ENCODE results near the gene GRIK1. TPM values are rescaled to one million over a fixed set of nuclear protein-coding genes. Genes with fewer than 3 reads are reported as not detected.

GRIK1 gene
- polyA plus RNA-seq, 1 donor from 2014 or later, result 8.7 TPM

DNA sequence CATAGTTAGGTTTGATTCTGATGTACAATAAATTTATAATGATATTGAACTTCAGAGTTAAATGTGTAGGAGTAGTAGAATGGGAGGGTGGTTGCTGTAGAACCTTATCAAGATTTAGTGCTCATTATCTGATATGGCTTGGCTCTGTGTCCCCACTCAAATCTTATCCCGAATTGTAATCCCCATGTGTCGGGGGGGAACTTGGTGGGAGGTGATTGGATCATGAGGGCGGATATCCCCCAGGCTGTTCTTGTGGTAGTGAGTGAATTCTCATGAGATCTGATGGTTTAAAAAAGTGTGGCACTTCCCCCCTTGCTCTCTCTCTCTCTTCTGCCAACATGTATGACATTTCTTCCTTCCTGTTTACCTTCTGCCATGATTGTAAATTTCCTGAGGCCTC is 265.5 kb downstream of the GRIK1 start:
- Histone ChIP-seq H3K9me3 (ENCODE audit: low read length) (no peaks in the 10 kb centered on the region), H3K4me3 (ENCODE audit: low read length) (no peak overlapping the region), H3K79me2 (replicated peaks; ENCODE audit: insufficient read depth, low read length) (no peaks in the 10 kb centered on the region), H3F3A (ENCODE audit: insufficient read depth, low read length, poor library complexity, severe bottlenecking) (no peaks in the 10 kb centered on the region), H3K9ac (ENCODE audit: low read length) (no peak overlapping the region), H3K27me3 (ENCODE audit: insufficient read depth, low read depth, low read length) (no peaks in the 10 kb centered on the region), H2AFZ (ENCODE audit: low read depth, low read length) (no peak overlapping the region), H3K27ac (ENCODE audit: low read length) (no peak overlapping the region), H4K20me1 (ENCODE audit: insufficient read depth) (no peaks in the 10 kb centered on the region), H3K9me2 (ENCODE audit: insufficient read depth, low read length) (no peaks in the 10 kb centered on the region), H3K36me3 (ENCODE audit: insufficient read depth, low read length) (no peaks in the 10 kb centered on the region), H3K4me2 (ENCODE audit: low read length) (no peak overlapping the region)
- no peak for TF ChIP-seq EP300 (conservative IDR thresholded peaks at IDR 0.05; ENCODE audit: poor library complexity, severe bottlenecking)
- TF ChIP-seq RAD21 (conservative IDR thresholded peaks at IDR 0.05), result no peak
- TF ChIP-seq, protein P1, sequence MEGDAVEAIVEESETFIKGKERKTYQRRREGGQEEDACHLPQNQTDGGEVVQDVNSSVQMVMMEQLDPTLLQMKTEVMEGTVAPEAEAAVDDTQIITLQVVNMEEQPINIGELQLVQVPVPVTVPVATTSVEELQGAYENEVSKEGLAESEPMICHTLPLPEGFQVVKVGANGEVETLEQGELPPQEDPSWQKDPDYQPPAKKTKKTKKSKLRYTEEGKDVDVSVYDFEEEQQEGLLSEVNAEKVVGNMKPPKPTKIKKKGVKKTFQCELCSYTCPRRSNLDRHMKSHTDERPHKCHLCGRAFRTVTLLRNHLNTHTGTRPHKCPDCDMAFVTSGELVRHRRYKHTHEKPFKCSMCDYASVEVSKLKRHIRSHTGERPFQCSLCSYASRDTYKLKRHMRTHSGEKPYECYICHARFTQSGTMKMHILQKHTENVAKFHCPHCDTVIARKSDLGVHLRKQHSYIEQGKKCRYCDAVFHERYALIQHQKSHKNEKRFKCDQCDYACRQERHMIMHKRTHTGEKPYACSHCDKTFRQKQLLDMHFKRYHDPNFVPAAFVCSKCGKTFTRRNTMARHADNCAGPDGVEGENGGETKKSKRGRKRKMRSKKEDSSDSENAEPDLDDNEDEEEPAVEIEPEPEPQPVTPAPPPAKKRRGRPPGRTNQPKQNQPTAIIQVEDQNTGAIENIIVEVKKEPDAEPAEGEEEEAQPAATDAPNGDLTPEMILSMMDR (IDR thresholded peaks at IDR 0.05; ENCODE audit: poor library complexity, severe bottlenecking), result no peak
- no peak for TF ChIP-seq POLR2AphosphoS5 (IDR thresholded peaks at IDR 0.05)
- TF ChIP-seq SMC3 (conservative IDR thresholded peaks at IDR 0.05; ENCODE audit: poor library complexity), result no peak
- TF ChIP-seq, protein P2, sequence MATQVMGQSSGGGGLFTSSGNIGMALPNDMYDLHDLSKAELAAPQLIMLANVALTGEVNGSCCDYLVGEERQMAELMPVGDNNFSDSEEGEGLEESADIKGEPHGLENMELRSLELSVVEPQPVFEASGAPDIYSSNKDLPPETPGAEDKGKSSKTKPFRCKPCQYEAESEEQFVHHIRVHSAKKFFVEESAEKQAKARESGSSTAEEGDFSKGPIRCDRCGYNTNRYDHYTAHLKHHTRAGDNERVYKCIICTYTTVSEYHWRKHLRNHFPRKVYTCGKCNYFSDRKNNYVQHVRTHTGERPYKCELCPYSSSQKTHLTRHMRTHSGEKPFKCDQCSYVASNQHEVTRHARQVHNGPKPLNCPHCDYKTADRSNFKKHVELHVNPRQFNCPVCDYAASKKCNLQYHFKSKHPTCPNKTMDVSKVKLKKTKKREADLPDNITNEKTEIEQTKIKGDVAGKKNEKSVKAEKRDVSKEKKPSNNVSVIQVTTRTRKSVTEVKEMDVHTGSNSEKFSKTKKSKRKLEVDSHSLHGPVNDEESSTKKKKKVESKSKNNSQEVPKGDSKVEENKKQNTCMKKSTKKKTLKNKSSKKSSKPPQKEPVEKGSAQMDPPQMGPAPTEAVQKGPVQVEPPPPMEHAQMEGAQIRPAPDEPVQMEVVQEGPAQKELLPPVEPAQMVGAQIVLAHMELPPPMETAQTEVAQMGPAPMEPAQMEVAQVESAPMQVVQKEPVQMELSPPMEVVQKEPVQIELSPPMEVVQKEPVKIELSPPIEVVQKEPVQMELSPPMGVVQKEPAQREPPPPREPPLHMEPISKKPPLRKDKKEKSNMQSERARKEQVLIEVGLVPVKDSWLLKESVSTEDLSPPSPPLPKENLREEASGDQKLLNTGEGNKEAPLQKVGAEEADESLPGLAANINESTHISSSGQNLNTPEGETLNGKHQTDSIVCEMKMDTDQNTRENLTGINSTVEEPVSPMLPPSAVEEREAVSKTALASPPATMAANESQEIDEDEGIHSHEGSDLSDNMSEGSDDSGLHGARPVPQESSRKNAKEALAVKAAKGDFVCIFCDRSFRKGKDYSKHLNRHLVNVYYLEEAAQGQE (IDR thresholded peaks at IDR 0.05; ENCODE audit: borderline replicate concordance), result no peak
- TF ChIP-seq MXI1 (conservative IDR thresholded peaks at IDR 0.05; ENCODE audit: poor library complexity, severe bottlenecking), result no peak
- no peak for TF ChIP-seq EZH2 (IDR thresholded peaks at IDR 0.05; ENCODE audit: borderline replicate concordance, insufficient read depth, low read length, poor library complexity, severe bottlenecking)

DNA sequence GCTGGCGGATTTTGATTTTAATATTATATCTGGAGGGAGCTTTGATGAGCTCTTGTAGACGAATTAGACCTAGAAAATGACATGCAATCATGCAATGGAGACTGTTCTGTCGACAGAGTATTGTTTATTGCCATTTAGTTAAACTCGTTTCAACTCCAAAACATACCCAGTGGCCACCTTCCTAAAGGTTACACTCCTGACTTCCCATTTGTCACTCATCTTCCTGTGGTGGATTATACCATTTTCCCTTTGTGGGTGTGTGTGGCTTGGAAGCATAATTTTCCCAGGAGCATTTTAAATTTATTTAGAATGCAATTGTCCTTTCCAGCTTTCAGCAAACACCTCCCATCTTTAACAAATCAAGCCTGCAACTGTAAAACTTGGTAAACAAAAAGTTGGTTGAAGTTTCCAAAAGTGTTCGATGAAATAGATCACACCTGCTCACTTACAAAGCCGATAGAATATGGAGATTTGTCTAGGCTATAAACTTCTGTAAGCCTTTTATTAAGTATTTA is 266.6 kb downstream of the GRIK1 start:
- Histone ChIP-seq H3K9me2 (ENCODE audit: insufficient read depth, low read length) (no peaks in the 10 kb centered on the region), H3K79me2 (replicated peaks; ENCODE audit: insufficient read depth, low read length) (no peaks in the 10 kb centered on the region), H3K27me3 (ENCODE audit: insufficient read depth, low read depth, low read length) (no peaks in the 10 kb centered on the region), H3K27ac (ENCODE audit: low read length) (no peak overlapping the region), H4K20me1 (ENCODE audit: insufficient read depth) (no peaks in the 10 kb centered on the region), H3K36me3 (ENCODE audit: insufficient read depth, low read length) (no peaks in the 10 kb centered on the region), H3K9ac (ENCODE audit: low read length) (no peak overlapping the region), H3K4me2 (ENCODE audit: low read length) (no peak overlapping the region), H3F3A (ENCODE audit: insufficient read depth, low read length, poor library complexity, severe bottlenecking) (no peaks in the 10 kb centered on the region), H3K4me3 (ENCODE audit: low read length) (no peak overlapping the region), H3K9me3 (ENCODE audit: low read length) (no peaks in the 10 kb centered on the region), H2AFZ (ENCODE audit: low read depth, low read length) (no peak overlapping the region)
- TF ChIP-seq EP300 (conservative IDR thresholded peaks at IDR 0.05; ENCODE audit: poor library complexity, severe bottlenecking), result no peak
- no peak for TF ChIP-seq SMC3 (conservative IDR thresholded peaks at IDR 0.05; ENCODE audit: poor library complexity)
- TF ChIP-seq, protein P1 (IDR thresholded peaks at IDR 0.05; ENCODE audit: poor library complexity, severe bottlenecking), result no peak
- TF ChIP-seq POLR2AphosphoS5 (IDR thresholded peaks at IDR 0.05), result no peak
- no peak for TF ChIP-seq TAF1 (IDR thresholded peaks at IDR 0.05; ENCODE audit: low read depth)
- TF ChIP-seq, protein P2 (IDR thresholded peaks at IDR 0.05; ENCODE audit: borderline replicate concordance), result no peak
- TF ChIP-seq EZH2 (IDR thresholded peaks at IDR 0.05; ENCODE audit: borderline replicate concordance, insufficient read depth, low read length, poor library complexity, severe bottlenecking), result no peak
- TF ChIP-seq RAD21 (conservative IDR thresholded peaks at IDR 0.05), result no peak
- no peak for TF ChIP-seq MXI1 (conservative IDR thresholded peaks at IDR 0.05; ENCODE audit: poor library complexity, severe bottlenecking)
